Measurements from ENCODE around the gene ENOSF1.

- TF ChIP-seq CTCF (conservative IDR thresholded peaks at IDR 0.05; ENCODE audit: low read depth, low read length) (no peak), EZH2 (IDR thresholded peaks at IDR 0.05; ENCODE audit: borderline replicate concordance, low read depth, low read length, poor library complexity, severe bottlenecking) (no peak)
These were observed 19.6 kb downstream of the ENOSF1 start for GRCh38 chr18:692824-693223.

All from A673 (cell line).